Psoas muscle (tissue), 8 donors: ENCODE results near the gene ARMC3. TPM values are rescaled to one million over a fixed set of nuclear protein-coding genes. Genes with fewer than 3 reads are reported as not detected.
"Not testable (repeated sequence)": the region's sequence is repeated elsewhere in the genome, so short reads cannot be mapped to it uniquely, and the experiment has no call there.

Source experiments
- ATAC-seq, 4 donors: fragments of 200-7000 bp; cut with Tn5 transposase; one replicate each; pipeline ENCODE4 v1.9.1; 2020; ENCODE audit warnings: moderate library complexity in 3 of 4, mild to moderate bottlenecking in 2 of 4
- DNase-seq, 2 donors: peaks; one replicate each; pipeline ENCODE4 v3.0.0-alpha.2; 2020
- H3K27ac ChIP-seq: fragments of 200-600 bp; one replicate; pipeline ENCODE4 v1.8.0; 2022
- H3K27me3 ChIP-seq, 3 donors: fragments of 200-600 bp in 1 of 3; one replicate each; pipeline versions ENCODE4 v1.6.1 to v1.8.0; 2013 to 2022; ENCODE audit warnings: low read length in 2 of 3, mild to moderate bottlenecking in 2 of 3, moderate library complexity in 1 of 3; ENCODE audit not compliant: insufficient read depth in 3 of 3
- H3K36me3 ChIP-seq, 2 donors: fragments of 200-600 bp in 1 of 2; one replicate each; pipeline versions ENCODE4 v1.6.1 to v1.8.0; 2013 to 2022; ENCODE audit warnings: low read depth in 1 of 2, mild to moderate bottlenecking in 1 of 2, moderate library complexity in 1 of 2; ENCODE audit not compliant: insufficient read depth in 1 of 2
- H3K4me1 ChIP-seq: fragments of 200-600 bp; one replicate; pipeline ENCODE4 v1.8.0; 2022
- H3K4me3 ChIP-seq: fragments of 200-600 bp; one replicate; pipeline ENCODE4 v1.8.0; 2022; ENCODE audit warnings: mild to moderate bottlenecking
- H3K9me3 ChIP-seq: fragments of 200-600 bp; one replicate; pipeline ENCODE4 v1.8.0; 2022
- CTCF ChIP-seq: fragments of 200-600 bp; IDR thresholded peaks from one replicate; pipeline ENCODE4 v1.8.0; 2022; ENCODE audit warnings: antibody characterized with exemption
- WGBS, 3 donors: extraction: QIAGEN DNeasy Blood & Tissue Kit; methylation state at CpG; one replicate each; pipeline versions ENCODE4 v1.1.6 to v1.1.7; 2013; 5-methylcytosine and 5-hydroxymethylcytosine counted together
- intact Hi-C, 2 donors: fragments of 100-400 bp; cut with DNase I; formaldehyde crosslinking; loops; one replicate each; pipeline versions ENCODE4 v1.11.0 to v1.14.2; 2022
- polyA plus RNA-seq, 3 donors: library from polyadenylated mRNA; stranded (reverse); fragments of 200-250 nt; gene quantifications; one replicate each; pipeline ENCODE4 v1.2.3, GENCODE V29; 2013
- total RNA-seq, 4 donors: library from RNA; stranded (reverse); fragmentation: NEBNext Ultra II Directional in 2 of 4; extraction: Animal tissue kit (Norgen Biotek cat#: 25700) in 2 of 4; gene quantifications; one replicate each; pipeline versions ENCODE4 v1.2.1 to v1.2.4, GENCODE V29; 2021 to 2023
- donor health status: healthy with polysubstance abuse.
- donor health status: DM: no; HTN: no; CAD: no; lungs with moderate emphysema.
- donor health status: Bipolar disorder and iron deficiency.
- donor health status: healthy.
- donor health status: DM: yes; HTN: yes; CAD: no.
- donor health status: DM: no; HTN: no; CAD: no.
- donor health status: DM: no; HTN: no; CAD: no.
- donor health status: DM: yes; HTN: yes; CAD: no.

Gene ARMC3
- total and polyA plus RNA-seq, 7 donors: not detected

- H3K36me3 ChIP-seq: no peaks in the 10 kb centered on the region
- H3K27me3 ChIP-seq: peaks cover 0 to 4% (median 0%) of the 10 kb centered on the region in 3 donors
- DNase-seq (peak; percentile 24 to 59), ATAC-seq (peak in 2 of 4 donors; percentile 19 to 63)
- no peak overlapping the region for H3K27ac ChIP-seq
- 42 to 66% (median 44%) methylated on average over 4 of the region's 4 CpGs for WGBS, 3 donors
- intact Hi-C loops: no loop called here
- no peaks in the 10 kb centered on the region for H3K9me3 ChIP-seq
- no peak overlapping the region for H3K4me3 ChIP-seq
- TF ChIP-seq CTCF: no peak
- no peaks in the 10 kb centered on the region for H3K4me1 ChIP-seq
Observed at GRCh38 chr10:22900841-22901601, 26.8 kb upstream of the ARMC3 start.

GRCh38 chr10:22902147-22902546 is 25.7 kb upstream of the ARMC3 start:
- H3K27ac ChIP-seq, H3K4me1 ChIP-seq, H3K36me3 ChIP-seq, H3K27me3 ChIP-seq, H3K4me3 ChIP-seq, H3K9me3 ChIP-seq, ATAC-seq, DNase-seq, intact Hi-C loops: not testable (repeated sequence)
- WGBS, 3 donors: 75 to 79% (median 76%) methylated on average over 3 of the region's 3 CpGs

GRCh38 chr10:22903694-22904093 is 24.2 kb upstream of the ARMC3 start:
- intact Hi-C loops: no loop called here
- WGBS, 3 donors: 45 to 48% (median 46%) methylated on average over 1 of the region's 1 CpG
- TF ChIP-seq CTCF: no peak

GRCh38 chr10:22906767-22907166 is 21.1 kb upstream of the ARMC3 start:
- intact Hi-C loops: no loop called here
- 88 to 98% (median 95%) methylated on average over 2 of the region's 2 CpGs for WGBS, 3 donors
- no peak for DNase-seq
- no peak for ATAC-seq
- H3K36me3 ChIP-seq: no peaks in the 10 kb centered on the region
- H3K4me3 ChIP-seq: no peak overlapping the region
- no peaks in the 10 kb centered on the region for H3K9me3 ChIP-seq
- H3K27me3 ChIP-seq: no peaks in the 10 kb centered on the region
- TF ChIP-seq CTCF: no peak
- H3K4me1 ChIP-seq: no peaks in the 10 kb centered on the region
- H3K27ac ChIP-seq: no peak overlapping the region

More at GRCh38 chr10:22903694-22904093, 24.2 kb upstream of the ARMC3 start:
- Histone ChIP-seq H3K9me3 (no peaks in the 10 kb centered on the region), H3K4me1 (no peaks in the 10 kb centered on the region), H3K36me3 (no peaks in the 10 kb centered on the region), H3K4me3 (no peak overlapping the region), H3K27me3 (no peaks in the 10 kb centered on the region), H3K27ac (no peak overlapping the region)
- ATAC-seq (no peak), DNase-seq (no peak)

GRCh38 chr10:22908837-22909236 is 19.0 kb upstream of the ARMC3 start:
- Histone ChIP-seq H3K27me3 (no peaks in the 10 kb centered on the region), H3K4me3 (no peak overlapping the region), H3K27ac (no peak overlapping the region), H3K4me1 (no peaks in the 10 kb centered on the region), H3K36me3 (no peaks in the 10 kb centered on the region), H3K9me3 (no peaks in the 10 kb centered on the region)
- WGBS, 3 donors: 94 to 100% (median 95%) methylated on average over 1 of the region's 1 CpG
- ATAC-seq (no peak), DNase-seq (no peak)
- intact Hi-C loops: no loop called here
- no peak for TF ChIP-seq CTCF

GRCh38 chr10:22909673-22910072 is 18.2 kb upstream of the ARMC3 start:
- DNase-seq, intact Hi-C loops: not testable (repeated sequence)
- WGBS, 3 donors: 84 to 100% (median 88%) methylated on average over 1 of the region's 1 CpG

More at GRCh38 chr10:22909673-22910072, 18.2 kb upstream of the ARMC3 start:
- not testable (repeated sequence) for H3K4me1 ChIP-seq, H3K4me3 ChIP-seq, H3K27ac ChIP-seq, H3K9me3 ChIP-seq, H3K36me3 ChIP-seq, H3K27me3 ChIP-seq, ATAC-seq
